Measurements from ENCODE around the gene C2orf81. TPM values are rescaled to one million over a fixed set of nuclear protein-coding genes. Genes with fewer than 3 reads are reported as not detected.

The C2orf81 gene
- total RNA-seq, 1 experiment from 2014 or later, result 2.9 TPM

DNA sequence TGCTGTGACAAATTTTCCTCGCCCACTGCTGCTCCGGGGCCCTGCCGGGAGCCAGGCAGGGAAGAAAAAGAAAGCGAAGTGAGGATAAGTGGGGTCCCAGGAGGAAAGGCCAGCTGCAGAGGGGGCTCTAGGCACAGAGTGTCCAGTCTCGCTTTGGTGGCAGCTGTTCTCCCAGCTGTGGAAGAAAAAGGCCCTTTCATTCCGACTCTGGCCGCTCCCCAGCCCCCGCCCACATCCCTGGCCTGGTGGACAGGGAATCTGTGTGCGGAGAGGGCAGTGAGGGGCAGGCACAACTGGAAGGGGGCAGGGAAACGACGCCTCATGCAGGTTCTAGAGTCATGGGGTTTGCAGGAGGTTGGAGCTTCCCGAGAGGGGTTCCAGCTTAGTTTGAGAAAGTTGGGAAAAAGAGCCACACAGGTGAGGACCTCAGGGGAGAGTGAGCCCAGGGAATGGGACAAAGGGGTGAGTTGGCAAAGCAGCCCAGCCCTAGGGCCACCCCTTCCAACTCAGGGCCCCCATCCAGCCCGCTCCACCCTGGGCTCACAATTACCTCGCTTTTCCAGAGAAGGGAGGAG lies 18.5 kb upstream of the C2orf81 start:
- Mint-ChIP-seq H3K9me3 (no peaks in the 10 kb centered on the region), H3K27ac (peak overlapping the region; percentile 42; the same call in 1 of the 2 replicates), H3K4me3 (peak overlapping the region; percentile 99), H3K4me1 (peaks cover 41% of the 10 kb centered on the region), H3K36me3 (peaks cover 8% of the 10 kb centered on the region; the same call in 1 of the 2 replicates), H3K27me3 (ENCODE audit: low read depth) (peaks cover 8% of the 10 kb centered on the region)
- DNase-seq (ENCODE audit: low spot score) (no peak), ATAC-seq (no peak)
- CTCF ChIA-PET, result interaction anchor here (0.6 to 2.3 kb wide), 13 partner anchors 10 to 190 kb away, joined by 3 to 19 read pairs (median 6); partner anchors contain the start of genes C2orf81, MOGS, WBP1 and WDR54
- POLR2A ChIA-PET, result interaction anchor here (0.5 to 2.5 kb wide), 13 partner anchors 8 to 1125 kb away, joined by 3 to 29 read pairs (median 3); partner anchors contain the start of genes C2orf81, INO80B, WBP1 and WDR54
- TF ChIP-seq, protein P1, sequence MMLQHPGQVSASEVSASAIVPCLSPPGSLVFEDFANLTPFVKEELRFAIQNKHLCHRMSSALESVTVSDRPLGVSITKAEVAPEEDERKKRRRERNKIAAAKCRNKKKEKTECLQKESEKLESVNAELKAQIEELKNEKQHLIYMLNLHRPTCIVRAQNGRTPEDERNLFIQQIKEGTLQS (CRISPR knock-in tag; conservative IDR thresholded peaks at IDR 0.05), result 0 out of 2 replicates have a peak, but pooled peaks have one; percentile 26
- TF ChIP-seq, protein P2, sequence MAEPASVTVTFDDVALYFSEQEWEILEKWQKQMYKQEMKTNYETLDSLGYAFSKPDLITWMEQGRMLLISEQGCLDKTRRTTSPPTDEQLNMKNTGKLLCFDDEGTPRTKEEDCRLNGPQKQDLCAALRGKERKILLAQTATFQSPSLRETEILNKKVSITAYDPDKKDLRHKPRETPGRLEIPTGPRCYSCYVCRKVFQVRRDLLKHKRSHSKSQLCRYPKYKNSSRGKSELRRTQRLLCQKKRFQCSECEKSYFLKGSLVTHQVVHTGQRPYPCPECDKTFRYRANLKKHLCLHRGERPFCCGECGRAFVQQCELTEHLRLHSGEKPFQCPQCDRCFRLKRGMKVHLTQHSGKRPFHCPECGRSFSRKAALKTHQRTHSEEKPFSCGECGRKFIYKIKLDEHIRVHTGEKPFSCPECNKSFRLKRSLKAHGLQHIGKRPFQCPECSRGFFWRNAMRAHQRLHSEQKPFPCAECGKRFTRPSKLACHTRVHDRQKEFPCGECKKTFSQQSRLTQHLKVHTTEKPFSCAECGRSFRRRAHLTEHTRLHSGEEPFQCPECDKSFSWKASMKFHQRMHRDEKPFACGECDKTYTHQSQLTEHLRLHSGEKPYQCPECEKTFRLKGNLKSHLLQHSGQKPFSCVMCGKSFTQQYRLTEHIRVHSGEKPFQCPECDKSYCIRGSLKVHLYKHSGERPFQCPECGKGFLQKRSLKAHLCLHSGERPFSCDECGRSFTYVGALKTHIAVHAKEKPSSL (CRISPR knock-in tag; conservative IDR thresholded peaks at IDR 0.05), result no peak

DNA sequence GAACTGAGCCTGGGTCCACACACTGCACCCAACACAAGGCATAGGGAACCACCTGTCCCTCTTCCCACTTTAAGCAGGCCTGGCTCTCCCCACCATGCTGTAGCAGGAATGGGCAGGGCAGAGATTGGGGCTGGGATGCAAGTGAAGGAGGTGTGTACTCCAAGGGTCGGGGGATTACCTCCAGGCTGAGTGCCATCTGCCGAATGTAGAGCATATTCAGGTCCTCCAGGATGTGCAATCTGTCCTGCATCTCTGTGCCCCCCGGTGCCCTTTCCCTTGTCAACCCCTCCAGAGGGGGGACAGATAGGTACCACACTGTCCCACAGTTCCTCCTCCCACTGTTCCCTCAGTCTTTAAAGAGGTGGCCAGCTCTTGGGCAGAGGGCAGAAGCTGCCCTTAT lies 18.0 kb upstream of the C2orf81 start:
- Mint-ChIP-seq H3K27ac (peak overlapping the region; percentile 46; the same call in 1 of the 2 replicates), H3K36me3 (peaks cover 11% of the 10 kb centered on the region; the same call in 1 of the 2 replicates), H3K4me1 (peaks cover 37% of the 10 kb centered on the region), H3K4me3 (peak overlapping the region; percentile 99), H3K9me3 (no peaks in the 10 kb centered on the region), H3K27me3 (ENCODE audit: low read depth) (peaks cover 3% of the 10 kb centered on the region)
- TF ChIP-seq IRF2 (CRISPR knock-in tag; IDR thresholded peaks at IDR 0.05; ENCODE audit: borderline replicate concordance, low read depth) (no peak), ZNF423 (CRISPR knock-in tag; IDR thresholded peaks at IDR 0.05) (no peak), FOXJ3 (CRISPR knock-in tag; IDR thresholded peaks at IDR 0.05; ENCODE audit: borderline replicate concordance) (no peak), ZBTB21 (CRISPR knock-in tag; IDR thresholded peaks at IDR 0.05; ENCODE audit: borderline replicate concordance) (no peak), ZNF138 (CRISPR knock-in tag; conservative IDR thresholded peaks at IDR 0.05) (no peak), HMGA2 (CRISPR knock-in tag; IDR thresholded peaks at IDR 0.05) (no peak), JUN (CRISPR knock-in tag; IDR thresholded peaks at IDR 0.05) (no peak), OVOL2 (CRISPR knock-in tag; IDR thresholded peaks at IDR 0.05; ENCODE audit: borderline replicate concordance) (no peak), TEAD1 (CRISPR knock-in tag; IDR thresholded peaks at IDR 0.05) (no peak)
- TF ChIP-seq, protein P3, sequence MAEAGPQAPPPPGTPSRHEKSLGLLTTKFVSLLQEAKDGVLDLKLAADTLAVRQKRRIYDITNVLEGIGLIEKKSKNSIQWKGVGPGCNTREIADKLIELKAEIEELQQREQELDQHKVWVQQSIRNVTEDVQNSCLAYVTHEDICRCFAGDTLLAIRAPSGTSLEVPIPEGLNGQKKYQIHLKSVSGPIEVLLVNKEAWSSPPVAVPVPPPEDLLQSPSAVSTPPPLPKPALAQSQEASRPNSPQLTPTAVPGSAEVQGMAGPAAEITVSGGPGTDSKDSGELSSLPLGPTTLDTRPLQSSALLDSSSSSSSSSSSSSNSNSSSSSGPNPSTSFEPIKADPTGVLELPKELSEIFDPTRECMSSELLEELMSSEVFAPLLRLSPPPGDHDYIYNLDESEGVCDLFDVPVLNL (CRISPR knock-in tag; IDR thresholded peaks at IDR 0.05; ENCODE audit: borderline replicate concordance, low read depth), result no peak
- ChIA-PET POLR2A (interaction anchor here (1.2 to 2.5 kb wide), 5 partner anchors 15 to 64 kb away, joined by 3 to 29 read pairs (median 7); partner anchors contain the start of genes C2orf81, INO80B, WBP1 and WDR54), CTCF (interaction anchor here (1.4 to 2.3 kb wide), 5 partner anchors 13 to 48 kb away, joined by 6 to 19 read pairs (median 9); partner anchors contain the start of genes C2orf81, WBP1 and WDR54)
- DNase-seq (ENCODE audit: low spot score) (no peak), ATAC-seq (no peak)

DNA sequence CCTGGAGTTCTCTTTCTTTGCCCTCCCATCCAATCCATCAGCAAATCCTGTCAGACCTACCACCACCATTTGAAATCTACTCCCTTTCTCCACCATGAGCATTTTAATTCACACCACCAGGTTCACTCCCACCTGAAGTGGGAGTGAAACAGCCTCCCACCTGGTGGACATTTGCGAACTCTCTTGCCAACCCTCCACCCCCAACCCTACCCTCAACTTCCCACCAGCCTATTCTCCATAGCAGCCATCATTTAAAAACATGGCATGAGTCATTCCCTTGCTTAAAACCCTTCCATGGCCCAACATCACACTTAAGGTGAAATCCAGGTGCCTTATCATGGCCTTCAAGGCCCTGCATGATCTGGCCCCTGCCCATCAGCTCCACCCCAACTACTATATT lies 16.8 kb upstream of the C2orf81 start:
- Mint-ChIP-seq H3K9me3 (no peaks in the 10 kb centered on the region), H3K27me3 (ENCODE audit: low read depth) (peaks cover 3% of the 10 kb centered on the region), H3K36me3 (peaks cover 16% of the 10 kb centered on the region; the same call in 1 of the 2 replicates), H3K27ac (peak overlapping the region; percentile 69), H3K4me3 (peak overlapping the region; percentile 99; the same call in 1 of the 2 replicates), H3K4me1 (peaks cover 34% of the 10 kb centered on the region)
- ChIA-PET CTCF (interaction anchor here (0.8 kb wide), 1 partner anchor 29 kb away, joined by 3 read pairs; no protein-coding TSS in a partner anchor), POLR2A (no interaction called here)
- no peak for DNase-seq (ENCODE audit: low spot score)
- ATAC-seq, result no peak
- TF ChIP-seq, protein P4, sequence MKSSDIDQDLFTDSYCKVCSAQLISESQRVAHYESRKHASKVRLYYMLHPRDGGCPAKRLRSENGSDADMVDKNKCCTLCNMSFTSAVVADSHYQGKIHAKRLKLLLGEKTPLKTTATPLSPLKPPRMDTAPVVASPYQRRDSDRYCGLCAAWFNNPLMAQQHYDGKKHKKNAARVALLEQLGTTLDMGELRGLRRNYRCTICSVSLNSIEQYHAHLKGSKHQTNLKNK (CRISPR knock-in tag; IDR thresholded peaks at IDR 0.05), result no peak
- TF ChIP-seq, protein P5, sequence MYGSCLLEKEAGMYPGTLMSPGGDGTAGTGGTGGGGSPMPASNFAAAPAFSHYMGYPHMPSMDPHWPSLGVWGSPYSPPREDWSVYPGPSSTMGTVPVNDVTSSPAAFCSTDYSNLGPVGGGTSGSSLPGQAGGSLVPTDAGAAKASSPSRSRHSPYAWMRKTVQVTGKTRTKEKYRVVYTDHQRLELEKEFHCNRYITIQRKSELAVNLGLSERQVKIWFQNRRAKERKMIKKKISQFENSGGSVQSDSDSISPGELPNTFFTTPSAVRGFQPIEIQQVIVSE (CRISPR knock-in tag; IDR thresholded peaks at IDR 0.05; ENCODE audit: borderline replicate concordance), result no peak
- no peak for TF ChIP-seq GTF2I (CRISPR knock-in tag; conservative IDR thresholded peaks at IDR 0.05)
- TF ChIP-seq KAT7 (CRISPR knock-in tag; IDR thresholded peaks at IDR 0.05; ENCODE audit: borderline replicate concordance), result no peak
- TF ChIP-seq, protein P6, sequence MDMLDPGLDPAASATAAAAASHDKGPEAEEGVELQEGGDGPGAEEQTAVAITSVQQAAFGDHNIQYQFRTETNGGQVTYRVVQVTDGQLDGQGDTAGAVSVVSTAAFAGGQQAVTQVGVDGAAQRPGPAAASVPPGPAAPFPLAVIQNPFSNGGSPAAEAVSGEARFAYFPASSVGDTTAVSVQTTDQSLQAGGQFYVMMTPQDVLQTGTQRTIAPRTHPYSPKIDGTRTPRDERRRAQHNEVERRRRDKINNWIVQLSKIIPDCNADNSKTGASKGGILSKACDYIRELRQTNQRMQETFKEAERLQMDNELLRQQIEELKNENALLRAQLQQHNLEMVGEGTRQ (CRISPR knock-in tag; IDR thresholded peaks at IDR 0.05), result no peak
- TF ChIP-seq, protein P2 (CRISPR knock-in tag; conservative IDR thresholded peaks at IDR 0.05), result no peak
- TF ChIP-seq NR2C2 (CRISPR knock-in tag; IDR thresholded peaks at IDR 0.05), result no peak
- TF ChIP-seq, protein P1 (CRISPR knock-in tag; conservative IDR thresholded peaks at IDR 0.05), result no peak
- TF ChIP-seq ZNF423 (CRISPR knock-in tag; IDR thresholded peaks at IDR 0.05), result no peak

All from WTC11 (cell line).